CD4-positive, alpha-beta T cell (primary cell): ENCODE measurements around the gene URI1. TPM values are rescaled to one million over a fixed set of nuclear protein-coding genes. Genes with fewer than 3 reads are reported as not detected.

Experiments used
- ATAC-seq: fragments of 200-7000 bp; cut with Tn5 transposase; one replicate; pipeline ENCODE4 v1.10.0; 2022; ENCODE audit warnings: mild to moderate bottlenecking; ENCODE audit not compliant: poor library complexity
- CTCF ChIA-PET: fragments of 350-600 bp; sonication (Branson Sonifier 250); formaldehyde crosslinking; loops from one replicate; lab custom pipeline; 2021; ENCODE audit warnings: antibody characterized with exemption, inconsistent platforms; lab: Charles Lee
- POLR2A ChIA-PET: fragments of 350-600 bp; sonication (Branson Sonifier 250); formaldehyde crosslinking; loops from one replicate; lab custom pipeline; 2021; ENCODE audit warnings: antibody characterized with exemption, inconsistent platforms; lab: Charles Lee
- DNase-seq, 14 experiments: peaks; one replicate each; pipeline ENCODE4 v3.0.0-alpha.2; 2013 to 2020; ENCODE audit warnings: mixed read lengths in 2 of 14
- H3K27ac ChIP-seq, 2 donors: one replicate each; pipeline versions ENCODE4 v1.5.1 to v1.7.0; 2013; ENCODE audit warnings: low read length in 2 of 2, low read depth in 1 of 2, mild to moderate bottlenecking in 1 of 2
- H3K27me3 ChIP-seq, 2 experiments: 1 replicate in 1 of 2; 2 replicates in 1 of 2; pipeline versions ENCODE4 v1.6.1 to v1.7.0; 2013; ENCODE audit warnings: low read length in 2 of 2, control low read depth in 1 of 2, mild to moderate bottlenecking in 1 of 2, moderate library complexity in 1 of 2; ENCODE audit not compliant: insufficient read depth in 2 of 2, control insufficient read depth in 1 of 2
- H3K36me3 ChIP-seq: one replicate; pipeline ENCODE4 v1.6.1; 2013; ENCODE audit warnings: low read length, control low read depth; ENCODE audit not compliant: insufficient read depth
- H3K4me1 ChIP-seq: one replicate; pipeline ENCODE4 v1.6.1; 2013; ENCODE audit warnings: low read length, control low read depth; ENCODE audit not compliant: insufficient read depth
- H3K4me3 ChIP-seq: one replicate; pipeline ENCODE4 v1.5.1; 2013; ENCODE audit warnings: mild to moderate bottlenecking, low read length, moderate library complexity
- H3K9me3 ChIP-seq, 2 experiments: 1 replicate in 1 of 2; 2 replicates in 1 of 2; pipeline versions ENCODE4 v1.6.1 to v1.7.0; 2013; ENCODE audit warnings: low read length in 2 of 2, mild to moderate bottlenecking in 2 of 2, control low read depth in 1 of 2, moderate library complexity in 1 of 2; ENCODE audit not compliant: control insufficient read depth in 1 of 2, insufficient read depth in 1 of 2
- H3K27ac Mint-ChIP-seq: one replicate; pipeline ENCODE4 v1.8.0; 2020; ENCODE audit warnings: mixed read lengths
- H3K27me3 Mint-ChIP-seq: one replicate; pipeline ENCODE4 v1.8.0; 2021; ENCODE audit warnings: mixed read lengths
- H3K36me3 Mint-ChIP-seq: one replicate; pipeline ENCODE4 v1.8.0; 2021; ENCODE audit warnings: low read depth, mixed read lengths
- H3K4me1 Mint-ChIP-seq: one replicate; pipeline ENCODE4 v1.8.0; 2021; ENCODE audit warnings: low read depth, mixed read lengths
- H3K4me3 Mint-ChIP-seq: one replicate; pipeline ENCODE4 v1.8.0; 2020; ENCODE audit warnings: mild to moderate bottlenecking, mixed read lengths
- H3K9me3 Mint-ChIP-seq: one replicate; pipeline ENCODE4 v1.8.0; 2020; ENCODE audit warnings: mixed read lengths
- CTCF ChIP-seq: fragments of 200-600 bp; IDR thresholded peaks from one replicate; pipeline ENCODE4 v1.8.0; 2022; ENCODE audit warnings: antibody characterized with exemption, mild to moderate bottlenecking
- intact Hi-C, 2 experiments: fragments of 100-400 bp; cut with DNase I in 1 of 2; cut with micrococcal nuclease in 1 of 2; formaldehyde crosslinking; loops; one replicate each; pipeline versions ENCODE4 v1.15.1 to v1.9.0; 2023 to 2025; cut with DNase I, micrococcal nuclease
- polyA plus RNA-seq, 2 donors: library from polyadenylated mRNA; unstranded; fragments of 120-200 nt; gene quantifications; one replicate each; pipeline ENCODE4 v1.2.1, GENCODE V29; 2013
- total RNA-seq, 174 experiments: library from RNA in 2 of 174; stranded (reverse) in 2 of 174; gene quantifications; one replicate each; pipeline ENCODE4 v1.2.3 and lab custom pipeline; 2021 to 2026

Gene URI1
- total RNA-seq (10 to 100 TPM; 50.9 to 63.6 TPM), total RNA-seq (lab: John Stamatoyannopoulos, UW) (70.3 to 198 (median 135) reads per million in 172 experiments)
- polyA plus RNA-seq (2013, experiment 1 of 2): 83.1 TPM
- 83.6 TPM for polyA plus RNA-seq (2013, experiment 2 of 2)

GRCh38 chr19:29941828-29942403 is at the start of gene URI1:
Gene URI1 (plus strand): TSS chr19:29942239. CDS start chr19:29942548, 309 bp downstream.
- ChIA-PET POLR2A (interaction anchor here (0.7 to 2.5 kb wide), 22 partner anchors 9 to 336 kb away, joined by 3 to 32 read pairs (median 5); partner anchors contain the start of genes C19orf12, PLEKHF1 and POP4), CTCF (interaction anchor here (0.7 to 1.9 kb wide), 4 partner anchors 69 to 225 kb away, joined by 3 to 4 read pairs (median 4); no protein-coding TSS in a partner anchor)
- H3K27ac ChIP-seq: peak within 1 kb of the TSS; percentile 12 to 67
- H3K9me3 ChIP-seq: no peaks in the 10 kb centered on the region
- intact Hi-C loops: loop anchor here (2.0 to 10.0 kb wide), 8 partner anchors 25 to 727 kb away; partner anchors contain the start of gene UQCRFS1 (in 1 of the 2)
- no peaks in the 10 kb centered on the region for H3K9me3 Mint-ChIP-seq
- peaks cover 27% of the 10 kb centered on the region for H3K4me1 ChIP-seq
- DNase-seq (peak; percentile 81 to 98 (median 93)), ATAC-seq (peak; percentile 89)
- H3K27me3 Mint-ChIP-seq: no peaks in the 10 kb centered on the region
- TF ChIP-seq CTCF: no peak
- H3K4me3 ChIP-seq: peak within 1 kb of the TSS; percentile 82
- H3K36me3 ChIP-seq: no peaks in the 10 kb centered on the region
- no peaks in the 10 kb centered on the region for H3K27me3 ChIP-seq
- H3K36me3 Mint-ChIP-seq: peaks cover 13% of the 10 kb centered on the region
- H3K4me3 Mint-ChIP-seq: peak within 1 kb of the TSS; percentile 98
- H3K4me1 Mint-ChIP-seq: peaks cover 53% of the 10 kb centered on the region
- H3K27ac Mint-ChIP-seq: peak within 1 kb of the TSS; percentile 96

GRCh38 chr19:29893606-29894284 is 48.3 kb upstream of the URI1 start:
- Mint-ChIP-seq H3K27me3 (peaks cover 4% of the 10 kb centered on the region), H3K4me3 (no peak overlapping the region), H3K27ac (no peak overlapping the region), H3K36me3 (no peaks in the 10 kb centered on the region), H3K4me1 (no peaks in the 10 kb centered on the region), H3K9me3 (no peaks in the 10 kb centered on the region)
- Histone ChIP-seq H3K4me1 (no peaks in the 10 kb centered on the region), H3K9me3 (no peaks in the 10 kb centered on the region), H3K27me3 (no peaks in the 10 kb centered on the region), H3K27ac (no peak overlapping the region), H3K36me3 (no peaks in the 10 kb centered on the region), H3K4me3 (no peak overlapping the region)
- no peak for TF ChIP-seq CTCF
- intact Hi-C loops: no loop called here
- ATAC-seq (no peak), DNase-seq (no peak)
- CTCF ChIA-PET: no interaction called here
- POLR2A ChIA-PET: no interaction called here

- Histone ChIP-seq H3K27me3 (no peaks in the 10 kb centered on the region), H3K27ac (no peak overlapping the region), H3K36me3 (no peaks in the 10 kb centered on the region), H3K4me3 (no peak overlapping the region), H3K9me3 (no peaks in the 10 kb centered on the region), H3K4me1 (no peaks in the 10 kb centered on the region)
- no peaks in the 10 kb centered on the region for H3K4me1 Mint-ChIP-seq
- no peak for ATAC-seq
- H3K36me3 Mint-ChIP-seq: no peaks in the 10 kb centered on the region
- ChIA-PET CTCF (no interaction called here), POLR2A (no interaction called here)
- DNase-seq: no peak
- H3K27ac Mint-ChIP-seq: no peak overlapping the region
- TF ChIP-seq CTCF: no peak
- intact Hi-C loops: no loop called here
- peaks cover 4% of the 10 kb centered on the region for H3K27me3 Mint-ChIP-seq
- H3K4me3 Mint-ChIP-seq: no peak overlapping the region
- H3K9me3 Mint-ChIP-seq: no peaks in the 10 kb centered on the region
Observed at GRCh38 chr19:29896802-29897201, 45.2 kb upstream of the URI1 start.
